H1 (cell line): Measurements from ENCODE around the gene TNNT1. TPM values are rescaled to one million over a fixed set of nuclear protein-coding genes. Genes with fewer than 3 reads are reported as not detected.

ENCODE experiments used
- CTCF ChIA-PET: fragments of 300-600 bp; sonication (Branson Sonifier 250); formaldehyde crosslinking; loops from one replicate; lab custom pipeline; 2021; ENCODE audit not compliant: partially characterized antibody; lab: Charles Lee
- POLR2A ChIA-PET: fragments of 300-600 bp; sonication (Branson Sonifier 250); formaldehyde crosslinking; loops from one replicate; lab custom pipeline; 2021; ENCODE audit warnings: inconsistent platforms; ENCODE audit not compliant: partially characterized antibody; lab: Charles Lee
- DNase-seq, 2 experiments: peaks; one replicate each; pipeline versions ENCODE4 v3.0.0 to v3.0.0-alpha.2; 2010 to 2022; ENCODE audit warnings: low spot score in 2 of 2, low read depth in 1 of 2, mixed read lengths in 1 of 2
- FAIRE-seq: peaks from 2 replicates; lab custom pipeline; 2011; peaks lifted over from hg19 to GRCh38; lab: Jason Lieb, UNC
- H2AFZ ChIP-seq: 2 replicates; pipeline ENCODE4 v1.8.1; 2012; ENCODE audit warnings: low read length, inconsistent platforms
- H2AK5ac ChIP-seq: 2 replicates; pipeline ENCODE4 v1.6.1; 2013; ENCODE audit warnings: low read depth, low read length
- H2BK120ac ChIP-seq: replicated peaks from 2 replicates; pipeline ENCODE3; 2013; ENCODE audit warnings: low read depth, low read length, inconsistent platforms
- H2BK12ac ChIP-seq: 2 replicates; pipeline ENCODE4 v1.6.1; 2013; ENCODE audit warnings: low read depth, low read length
- H2BK15ac ChIP-seq: 2 replicates; pipeline ENCODE4 v1.6.1; 2013; ENCODE audit warnings: low read length
- H2BK20ac ChIP-seq: 2 replicates; pipeline ENCODE4 v1.6.1; 2013; ENCODE audit warnings: low read length
- H2BK5ac ChIP-seq: 2 replicates; pipeline ENCODE4 v1.6.1; 2013; ENCODE audit warnings: low read depth, low read length
- H3K14ac ChIP-seq: 2 replicates; pipeline ENCODE4 v1.6.1; 2013; ENCODE audit warnings: inconsistent platforms; ENCODE audit not compliant: insufficient read length
- H3K18ac ChIP-seq: 2 replicates; pipeline ENCODE4 v1.6.1; 2013; ENCODE audit warnings: low read length; ENCODE audit errors: extremely low read depth
- H3K23ac ChIP-seq: 2 replicates; pipeline ENCODE4 v1.6.1; 2013; ENCODE audit warnings: inconsistent platforms; ENCODE audit not compliant: insufficient read length
- H3K23me2 ChIP-seq: 2 replicates; pipeline ENCODE4 v1.6.1; 2013; ENCODE audit warnings: low read depth, low read length
- H3K27ac ChIP-seq: 2 replicates; pipeline ENCODE4 v1.6.1; 2011; ENCODE audit warnings: low read depth, low read length, inconsistent platforms
- H3K27me3 ChIP-seq, 4 experiments: replicated peaks in 1 of 4; 1 replicate in 1 of 4; 2 replicates in 3 of 4; pipeline versions ENCODE4 v1.6.1 to v1.8.1; 2011 to 2013; ENCODE audit warnings: low read length in 3 of 4, mild to moderate bottlenecking in 3 of 4, inconsistent platforms in 2 of 4, mixed read lengths in 2 of 4, moderate library complexity in 1 of 4; ENCODE audit not compliant: control insufficient read depth in 3 of 4, insufficient read depth in 3 of 4; ENCODE audit errors: extremely low read depth in 1 of 4
- H3K36me3 ChIP-seq, 4 experiments: 2 replicates each; pipeline versions ENCODE4 v1.6.1 to v1.8.1; 2011 to 2013; ENCODE audit warnings: mild to moderate bottlenecking in 4 of 4, low read length in 3 of 4, moderate library complexity in 2 of 4, control low read depth in 1 of 4, inconsistent platforms in 1 of 4; ENCODE audit not compliant: insufficient read depth in 4 of 4, control insufficient read depth in 2 of 4
- H3K4ac ChIP-seq: replicated peaks from 2 replicates; pipeline ENCODE3; 2013; ENCODE audit warnings: low read length, low read depth, mixed read lengths, inconsistent platforms; ENCODE audit not compliant: insufficient read length
- H3K4me1 ChIP-seq, 4 experiments: replicated peaks in 1 of 4; 1 replicate in 1 of 4; 2 replicates in 3 of 4; pipeline versions ENCODE4 v1.6.1 to v1.8.1; 2011 to 2013; ENCODE audit warnings: low read length in 3 of 4, inconsistent platforms in 2 of 4, mixed read lengths in 1 of 4; ENCODE audit not compliant: insufficient read depth in 4 of 4, control insufficient read depth in 3 of 4
- H3K4me2 ChIP-seq, 2 experiments: 2 replicates each; pipeline versions ENCODE4 v1.6.1 to v1.8.1; 2011 to 2013; ENCODE audit warnings: low read depth in 2 of 2, low read length in 2 of 2, control low read depth in 1 of 2, inconsistent platforms in 1 of 2, mild to moderate bottlenecking in 1 of 2; ENCODE audit not compliant: insufficient read depth in 1 of 2
- H3K4me3 ChIP-seq, 4 experiments: fragments of 200-600, 300-600 bp in 1 of 4; sonication (generic), shearing (Covaris generic), sonication (Bioruptor Twin) in 1 of 4; 2 replicates each; pipeline versions ENCODE4 v1.5.1 to v1.8.1; 2011 to 2016; ENCODE audit warnings: low read length in 4 of 4, low read depth in 3 of 4, control low read depth in 2 of 4, inconsistent platforms in 2 of 4, mild to moderate bottlenecking in 2 of 4, mixed read lengths in 1 of 4, moderate library complexity in 1 of 4; ENCODE audit not compliant: insufficient read depth in 2 of 4; ENCODE audit errors: extremely low read depth in 1 of 4
- H3K56ac ChIP-seq: replicated peaks from 2 replicates; pipeline ENCODE3; 2013; ENCODE audit warnings: low read depth, mild to moderate bottlenecking, mixed read lengths, low read length, inconsistent platforms; ENCODE audit not compliant: insufficient read length
- H3K79me1 ChIP-seq: 2 replicates; pipeline ENCODE4 v1.6.1; 2013; ENCODE audit warnings: low read depth, low read length, control low read depth
- H3K79me2 ChIP-seq, 2 experiments: 2 replicates each; pipeline versions ENCODE4 v1.6.1 to v1.8.1; 2012 to 2013; ENCODE audit warnings: low read length in 2 of 2, mild to moderate bottlenecking in 2 of 2, inconsistent platforms in 1 of 2; ENCODE audit not compliant: insufficient read depth in 2 of 2, control insufficient read depth in 1 of 2
- H3K9ac ChIP-seq, 4 experiments: replicated peaks in 1 of 4; 1 replicate in 1 of 4; 2 replicates in 3 of 4; pipeline versions ENCODE4 v1.6.1 to v1.8.1; 2011 to 2013; ENCODE audit warnings: low read depth in 3 of 4, low read length in 3 of 4, control low read depth in 2 of 4, mild to moderate bottlenecking in 2 of 4, moderate library complexity in 2 of 4, inconsistent platforms in 1 of 4; ENCODE audit errors: extremely low read depth in 1 of 4
- H3K9me3 ChIP-seq, 2 experiments: 2 replicates each; pipeline versions ENCODE4 v1.6.1 to v1.8.1; 2012 to 2013; ENCODE audit warnings: mild to moderate bottlenecking in 2 of 2, moderate library complexity in 2 of 2, control low read depth in 1 of 2, inconsistent platforms in 1 of 2, low read depth in 1 of 2, low read length in 1 of 2, mixed read lengths in 1 of 2; ENCODE audit not compliant: insufficient read depth in 2 of 2
- H4K20me1 ChIP-seq, 2 experiments: replicated peaks in 1 of 2; 2 replicates each; pipeline versions ENCODE3 to v1.8.1; 2011 to 2013; ENCODE audit warnings: inconsistent platforms in 2 of 2, low read length in 2 of 2, mild to moderate bottlenecking in 1 of 2; ENCODE audit not compliant: insufficient read depth in 2 of 2, control insufficient read depth in 1 of 2
- H4K5ac ChIP-seq: 2 replicates; pipeline ENCODE4 v1.6.1; 2013; ENCODE audit warnings: low read length, low read depth, mixed read lengths, inconsistent platforms; ENCODE audit not compliant: insufficient read length
- H4K8ac ChIP-seq: 2 replicates; pipeline ENCODE4 v1.8.0; 2013; ENCODE audit warnings: mild to moderate bottlenecking, moderate library complexity, low read length, inconsistent platforms; ENCODE audit not compliant: insufficient read depth; ENCODE audit errors: extremely low read depth
- H4K91ac ChIP-seq: replicated peaks from 2 replicates; pipeline ENCODE3; 2013; ENCODE audit warnings: low read length, mixed read lengths, inconsistent platforms; ENCODE audit not compliant: insufficient read length
- GTF2F1 ChIP-seq: IDR thresholded peaks from 2 replicates; pipeline ENCODE4 v1.6.1; 2012; ENCODE audit warnings: low read depth, low read length, improper control_type of control experiment, borderline replicate concordance
- WGBS, 2 experiments: shearing (Covaris generic) in 1 of 2; methylation state at CpG; one replicate each; pipeline versions ENCODE4 v1.1.6 to v1.1.7; 2013 to 2015; ENCODE audit warnings: low lambda C conversion rate in 2 of 2, mixed read lengths in 2 of 2, inconsistent platforms in 1 of 2, low coverage in 1 of 2, missing lambda C conversion rate in 1 of 2; ENCODE audit not compliant: insufficient replicate concordance in 2 of 2, insufficient coverage in 1 of 2, insufficient read length in 1 of 2; ENCODE audit errors: extremely low coverage in 1 of 2, missing lambda C conversion rate in 1 of 2; 5-methylcytosine and 5-hydroxymethylcytosine counted together
- polyA plus RNA-seq, 7 experiments: library from polyadenylated mRNA; depleted of rRNA in 3 of 7; stranded (reverse) in 5 of 7; unstranded in 2 of 7; fragments of >200 nt in 5 of 7; fragments of 200-250 nt in 2 of 7; gene quantifications; 1 replicate in 5 of 7; 2 replicates in 1 of 7; 4 replicates in 1 of 7; pipeline versions ENCODE4 v1.2.1 to v1.2.3, GENCODE V29; 2011 to 2013; ENCODE audit warnings: missing spikeins in 2 of 7, mixed read lengths in 2 of 7
- total RNA-seq: library from RNA; stranded (reverse); fragmentation: NEBNext Ultra II Directional; extraction: Animal tissue kit (Norgen Biotek cat#: 25700); gene quantifications from 2 replicates; pipeline ENCODE4 v1.2.1, GENCODE V29; 2021

The TNNT1 gene
- total and polyA plus RNA-seq, 2 of the 8 experiments (the other 6 are each of a cell fraction or from before 2014, with no cell fraction given) = 69.6 to 107 TPM

DNA sequence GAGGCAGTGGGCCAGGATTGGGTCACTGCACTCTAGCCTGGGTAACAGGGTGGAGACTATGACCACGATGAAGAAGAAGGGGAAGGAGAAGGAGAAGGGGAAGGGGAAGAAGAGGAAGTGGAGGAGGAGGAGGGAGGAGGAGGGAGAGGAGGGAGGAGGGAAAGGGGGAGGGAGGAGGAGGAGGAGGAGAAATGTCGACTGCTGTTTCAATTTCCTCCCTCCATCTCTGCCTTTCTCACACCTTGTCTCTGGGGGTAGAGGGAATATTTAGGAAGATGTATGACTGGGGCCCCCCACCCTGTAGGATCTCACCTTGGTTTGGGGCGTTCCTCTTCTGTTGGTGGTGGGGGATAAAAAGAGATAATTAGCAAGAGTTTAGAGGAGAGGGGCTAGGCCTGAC, 3.8 kb downstream of the TNNT1 start:
- Histone ChIP-seq H4K5ac (no peak overlapping the region), H3K4me1 (peaks cover 6 to 24% (median 13%) of the 10 kb centered on the region in 4 experiments), H4K91ac (no peak overlapping the region), H2BK12ac (no peak overlapping the region), H3K23ac (no peak overlapping the region), H3K27me3 (no peaks in the 10 kb centered on the region), H2BK20ac (no peak overlapping the region), H3K36me3 (peaks cover 0 to 5% (median 0%) of the 10 kb centered on the region in 4 experiments; a peak in 1 of 8 replicates), H3K4me3 (peak overlapping the region in 1 of 4 experiments; percentile 83; a peak in 2 of 8 replicates), H2BK5ac (no peak overlapping the region), H3K79me2 (no peaks in the 10 kb centered on the region), H3K23me2 (peaks cover 7% of the 10 kb centered on the region; the same call in 1 of the 2 replicates), H3K9me3 (no peaks in the 10 kb centered on the region), H2BK15ac (0 out of 2 replicates have a peak overlapping the region, but pooled peaks have one; percentile 46), H2BK120ac (no peak overlapping the region), H3K4me2 (peak overlapping the region; percentile 38 to 70), H4K20me1 (no peaks in the 10 kb centered on the region), H2AFZ (no peak overlapping the region), H3K79me1 (no peaks in the 10 kb centered on the region), H3K27ac (no peak overlapping the region), H3K14ac (no peak overlapping the region), H3K4ac (peak overlapping the region; percentile 14), H3K9ac (no peak overlapping the region), H3K18ac (no peak overlapping the region), H3K56ac (no peak overlapping the region), H2AK5ac (no peak overlapping the region), H4K8ac (no peak overlapping the region)
- FAIRE-seq (no peak), DNase-seq (no peak)
- TF ChIP-seq GTF2F1 = no peak
- CTCF ChIA-PET = interaction anchor here (0.6 to 6.4 kb wide), 7 partner anchors 10 to 264 kb away, joined by 3 to 118 read pairs (median 16); partner anchors contain the start of genes DNAAF3 and TNNI3
- POLR2A ChIA-PET = no interaction called here
- 53% methylated on average over 2 of the region's 3 CpGs; no CpG with 5 or more reads in 1 of the 2 experiments for WGBS, 2 experiments
